ENCODE data around the gene MLX.

Gene MLX

GRCh38 chr17:42518755-42519545 is 48.0 kb upstream of the MLX start:
- Histone ChIP-seq H3K9ac (ENCODE audit: low read length) (no peak overlapping the region), H2AFZ (ENCODE audit: low read depth, low read length) (no peak overlapping the region)

GRCh38 chr17:42519546-42520491 is 47.1 kb upstream of the MLX start:
- H3K9ac ChIP-seq (ENCODE audit: low read length): no peak overlapping the region
- TF ChIP-seq EZH2phosphoT487 (IDR thresholded peaks at IDR 0.05; ENCODE audit: low read depth) (no peak), CTCF (IDR thresholded peaks at IDR 0.05; ENCODE audit: low read depth, low read length) (no peak)
- no peak overlapping the region for H3K27ac ChIP-seq (ENCODE audit: low read length)
- H3K79me2 ChIP-seq (ENCODE audit: low read length): no peaks in the 10 kb centered on the region
- no peak overlapping the region for H3K4me3 ChIP-seq (ENCODE audit: low read length)
- H3K27me3 ChIP-seq (ENCODE audit: low read depth, low read length): no peaks in the 10 kb centered on the region
- no peaks in the 10 kb centered on the region for H4K20me1 ChIP-seq (ENCODE audit: insufficient read depth, low read length)
- H3K36me3 ChIP-seq (replicated peaks; ENCODE audit: low read depth, low read length): peaks cover 10% of the 10 kb centered on the region
- peaks cover 8% of the 10 kb centered on the region for H3K4me1 ChIP-seq (ENCODE audit: low read length)
- no peaks in the 10 kb centered on the region for H3K9me3 ChIP-seq (ENCODE audit: insufficient read depth, low read length)
- H2AFZ ChIP-seq (ENCODE audit: low read depth, low read length): no peak overlapping the region
- H3K4me2 ChIP-seq (ENCODE audit: low read length): no peak overlapping the region

More at GRCh38 chr17:42518755-42519545, 48.0 kb upstream of the MLX start:
- Histone ChIP-seq H3K36me3 (replicated peaks; ENCODE audit: low read depth, low read length) (peaks cover 15% of the 10 kb centered on the region), H3K4me3 (ENCODE audit: low read length) (no peak overlapping the region), H3K27ac (ENCODE audit: low read length) (no peak overlapping the region), H3K79me2 (ENCODE audit: low read length) (no peaks in the 10 kb centered on the region), H3K9me3 (ENCODE audit: insufficient read depth, low read length) (no peaks in the 10 kb centered on the region), H3K27me3 (ENCODE audit: low read depth, low read length) (no peaks in the 10 kb centered on the region), H3K4me2 (ENCODE audit: low read length) (no peak overlapping the region), H4K20me1 (ENCODE audit: insufficient read depth, low read length) (no peaks in the 10 kb centered on the region), H3K4me1 (ENCODE audit: low read length) (peaks cover 4% of the 10 kb centered on the region)
- TF ChIP-seq EZH2phosphoT487 (IDR thresholded peaks at IDR 0.05; ENCODE audit: low read depth) (no peak), CTCF (IDR thresholded peaks at IDR 0.05; ENCODE audit: low read depth, low read length) (no peak)

GRCh38 chr17:42520540-42520951 is 46.4 kb upstream of the MLX start:
- TF ChIP-seq CTCF (IDR thresholded peaks at IDR 0.05; ENCODE audit: low read depth, low read length): peak; percentile 27
- no peak for TF ChIP-seq EZH2phosphoT487 (IDR thresholded peaks at IDR 0.05; ENCODE audit: low read depth)
- Histone ChIP-seq H3K36me3 (replicated peaks; ENCODE audit: low read depth, low read length) (peaks cover 10% of the 10 kb centered on the region), H3K27ac (ENCODE audit: low read length) (no peak overlapping the region), H3K4me2 (ENCODE audit: low read length) (no peak overlapping the region), H3K9ac (ENCODE audit: low read length) (no peak overlapping the region), H3K4me3 (ENCODE audit: low read length) (no peak overlapping the region), H3K4me1 (ENCODE audit: low read length) (peaks cover 8% of the 10 kb centered on the region), H2AFZ (ENCODE audit: low read depth, low read length) (no peak overlapping the region), H3K79me2 (ENCODE audit: low read length) (no peaks in the 10 kb centered on the region), H3K9me3 (ENCODE audit: insufficient read depth, low read length) (no peaks in the 10 kb centered on the region), H4K20me1 (ENCODE audit: insufficient read depth, low read length) (no peaks in the 10 kb centered on the region), H3K27me3 (ENCODE audit: low read depth, low read length) (no peaks in the 10 kb centered on the region)

GRCh38 chr17:42521036-42521435 is 45.9 kb upstream of the MLX start:
- no peaks in the 10 kb centered on the region for H3K79me2 ChIP-seq (ENCODE audit: low read length)
- no peak overlapping the region for H3K4me3 ChIP-seq (ENCODE audit: low read length)
- no peak overlapping the region for H3K4me2 ChIP-seq (ENCODE audit: low read length)
- no peaks in the 10 kb centered on the region for H4K20me1 ChIP-seq (ENCODE audit: insufficient read depth, low read length)
- peaks cover 10% of the 10 kb centered on the region for H3K36me3 ChIP-seq (replicated peaks; ENCODE audit: low read depth, low read length)
- H2AFZ ChIP-seq (ENCODE audit: low read depth, low read length): no peak overlapping the region
- peaks cover 8% of the 10 kb centered on the region for H3K4me1 ChIP-seq (ENCODE audit: low read length)
- H3K27me3 ChIP-seq (ENCODE audit: low read depth, low read length): no peaks in the 10 kb centered on the region
- no peaks in the 10 kb centered on the region for H3K9me3 ChIP-seq (ENCODE audit: insufficient read depth, low read length)
- no peak for TF ChIP-seq CTCF (IDR thresholded peaks at IDR 0.05; ENCODE audit: low read depth, low read length)
- TF ChIP-seq EZH2phosphoT487 (IDR thresholded peaks at IDR 0.05; ENCODE audit: low read depth): no peak
- no peak overlapping the region for H3K27ac ChIP-seq (ENCODE audit: low read length)
- H3K9ac ChIP-seq (ENCODE audit: low read length): no peak overlapping the region
